ENCODE measurements around the gene KIAA1671.

Gene KIAA1671

DNA sequence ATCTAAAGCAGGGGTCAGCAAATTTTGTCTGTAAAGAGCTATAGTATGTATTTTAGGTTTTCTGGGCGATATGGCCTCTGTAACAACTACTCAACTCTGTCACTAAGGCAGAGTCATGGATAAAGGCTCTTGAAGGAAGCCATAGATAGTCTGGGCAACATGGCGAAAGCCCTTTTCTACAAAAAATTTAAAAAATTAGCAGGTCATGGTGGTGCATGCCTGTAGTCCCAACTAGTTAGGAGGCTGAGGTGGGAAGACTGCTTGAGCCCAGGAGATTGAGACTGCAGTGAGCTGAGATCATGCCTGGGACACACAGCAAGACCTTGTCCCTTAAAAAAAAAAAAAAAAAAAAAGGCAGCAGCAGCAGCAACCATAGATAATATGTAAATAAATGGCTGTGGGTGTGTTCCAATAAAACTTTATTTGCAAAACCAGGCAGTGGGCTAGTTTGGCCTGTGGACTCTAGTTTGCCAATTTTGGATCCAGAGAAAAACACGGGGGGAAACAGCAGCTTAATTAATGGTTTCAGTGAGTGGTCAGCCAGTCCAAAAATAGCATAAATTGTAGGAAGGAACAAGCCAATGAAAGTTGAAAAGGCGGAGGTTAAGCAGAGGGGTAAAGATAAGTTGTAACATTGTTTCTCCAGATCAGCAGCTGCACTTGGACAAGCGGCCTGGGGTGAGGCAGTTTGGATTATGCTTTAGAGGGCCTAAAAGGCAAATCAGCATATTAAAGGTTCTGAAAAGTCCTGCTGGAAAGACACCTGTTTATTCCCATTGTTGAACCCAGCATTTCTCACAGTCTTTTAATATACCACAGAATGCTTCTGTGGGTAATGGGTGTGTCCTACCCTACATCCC, 62.6 kb downstream of the KIAA1671 start:
- no peak for DNase-seq (ENCODE audit: low read depth in 2 of 2)

DNA sequence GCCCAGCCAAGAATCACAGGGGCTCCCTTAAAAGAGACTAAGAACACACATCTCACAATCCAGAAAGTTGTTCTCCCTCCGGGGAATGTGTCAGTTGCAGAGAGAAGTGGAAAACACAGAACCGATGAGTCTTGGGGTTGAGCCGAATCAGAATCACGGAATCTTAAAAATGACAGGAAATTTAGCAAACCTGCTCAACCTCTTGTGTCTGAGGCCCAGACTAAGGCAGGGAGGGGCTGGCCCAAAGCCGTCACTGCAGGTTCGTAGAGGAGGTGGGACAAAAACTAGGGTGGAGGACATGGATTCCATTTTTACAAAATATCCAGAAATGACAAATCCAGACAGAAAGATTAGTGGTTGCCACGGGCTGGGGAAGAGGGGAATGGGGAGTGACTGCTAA, 63.8 kb downstream of the KIAA1671 start:
- DNase-seq (ENCODE audit: low read depth in 2 of 2): no peak

DNA sequence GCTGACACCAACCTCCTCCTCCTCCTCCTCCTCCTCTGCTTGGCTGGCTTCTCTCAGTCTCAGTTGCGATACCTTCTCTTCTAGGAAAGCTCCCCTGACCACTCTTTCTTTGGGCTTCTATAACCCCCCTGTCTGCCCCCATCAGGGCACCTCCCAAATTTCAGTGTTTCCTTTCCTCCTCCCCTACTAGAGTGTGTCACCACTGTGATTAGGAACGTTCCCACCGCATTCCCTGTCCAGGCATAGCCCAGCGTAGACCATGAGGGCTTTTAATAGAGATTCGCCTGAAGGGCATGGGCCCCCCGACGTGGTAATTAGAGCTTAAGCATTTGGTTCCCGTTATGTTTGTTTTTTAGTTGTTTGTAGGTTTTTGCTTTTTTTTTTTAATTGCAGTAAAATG, 65.5 kb downstream of the KIAA1671 start:
- no peak for DNase-seq (ENCODE audit: low read depth in 2 of 2)

DNA sequence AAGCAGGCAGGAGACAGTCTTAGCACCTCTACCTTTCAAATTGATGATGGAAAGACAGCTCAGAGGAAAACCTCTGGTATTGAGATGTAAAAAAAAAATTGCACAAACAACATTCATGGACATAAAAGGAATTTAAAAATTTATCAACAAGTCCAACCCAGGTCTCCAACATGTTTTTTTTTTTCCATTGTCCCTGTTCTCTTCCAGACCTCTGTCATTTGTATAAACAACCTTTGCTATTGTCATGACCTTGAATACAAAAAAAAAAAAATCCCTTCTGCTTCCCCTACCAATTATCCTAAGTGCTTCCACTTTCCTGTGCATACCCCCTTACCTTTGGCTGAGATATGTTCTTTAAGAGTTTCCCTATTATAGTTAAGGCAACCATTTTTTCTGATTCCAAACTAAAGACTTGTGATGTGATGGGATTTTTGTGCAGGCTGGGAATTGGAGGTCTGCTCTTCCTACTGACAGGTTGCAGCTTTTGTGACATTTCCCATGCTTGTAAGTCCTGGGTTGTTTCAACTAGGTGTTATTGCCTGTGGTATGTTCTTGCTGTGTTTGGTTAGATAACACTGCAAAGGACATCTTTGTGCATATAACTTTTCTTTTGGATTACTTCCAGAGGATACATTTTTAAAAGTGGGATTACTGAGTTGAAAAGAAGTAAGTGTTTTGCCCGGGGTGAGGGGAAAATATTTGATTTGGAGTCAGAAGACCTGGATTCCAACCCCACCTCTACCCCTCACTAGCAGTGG, 67.1 kb downstream of the KIAA1671 start:
- no peak for DNase-seq (ENCODE audit: low read depth in 2 of 2)

DNA sequence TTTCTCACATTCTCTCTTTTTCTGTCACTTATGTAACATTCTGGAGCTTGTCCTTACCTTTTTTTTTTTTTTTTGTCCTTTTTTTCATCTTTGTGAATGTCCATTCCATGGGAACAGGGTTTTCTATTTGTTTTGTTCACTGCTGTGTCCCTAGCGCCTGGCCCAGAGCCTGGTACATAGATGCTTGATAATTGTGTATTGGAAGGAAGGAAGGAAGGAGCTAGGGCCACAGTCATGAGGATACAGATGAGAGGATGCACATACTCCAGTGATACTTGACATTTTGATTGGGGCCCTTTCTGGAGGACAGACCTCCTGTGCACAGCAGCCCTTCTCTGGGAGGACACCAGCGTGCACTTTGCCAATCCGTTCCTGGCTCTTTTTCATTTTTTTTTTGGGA, 68.9 kb downstream of the KIAA1671 start:
- DNase-seq (ENCODE audit: low read depth in 2 of 2): no peak

DNA sequence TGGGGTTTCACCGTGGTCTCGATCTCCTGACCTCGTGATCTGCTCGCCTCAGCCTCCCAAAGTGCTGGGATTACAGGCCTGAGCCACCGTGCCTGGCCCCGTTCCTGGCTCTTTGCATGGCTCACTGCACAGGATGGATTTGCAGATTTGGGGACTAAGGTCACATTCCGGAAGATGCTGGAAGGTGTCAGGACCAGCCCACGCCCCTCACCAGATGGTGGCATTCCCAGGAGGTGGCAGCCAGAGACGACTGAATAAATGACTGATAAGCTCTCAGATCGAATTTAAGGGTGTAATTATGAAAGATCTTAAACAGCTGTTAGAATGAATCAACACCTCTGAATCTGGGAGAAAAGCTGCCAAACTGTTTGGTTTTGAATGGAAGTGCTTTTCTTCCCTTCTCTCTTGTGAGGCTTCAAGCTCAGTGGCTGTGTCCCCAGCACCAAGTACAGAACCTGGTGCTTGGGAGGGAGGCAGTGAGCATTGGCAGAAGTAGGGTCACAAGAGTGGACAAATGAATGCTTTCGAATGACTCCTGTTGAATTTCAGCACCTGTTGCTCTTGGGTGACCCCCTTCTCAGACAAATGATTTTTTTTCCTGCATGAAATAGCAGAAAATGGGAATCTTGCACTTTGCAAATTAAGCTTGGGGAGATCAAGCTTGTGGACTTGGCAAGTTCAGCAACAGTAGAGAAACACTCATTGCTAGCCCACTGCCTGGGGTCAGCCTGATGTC, 69.6 kb downstream of the KIAA1671 start:
- DNase-seq (ENCODE audit: low read depth in 2 of 2): no peak

DNA sequence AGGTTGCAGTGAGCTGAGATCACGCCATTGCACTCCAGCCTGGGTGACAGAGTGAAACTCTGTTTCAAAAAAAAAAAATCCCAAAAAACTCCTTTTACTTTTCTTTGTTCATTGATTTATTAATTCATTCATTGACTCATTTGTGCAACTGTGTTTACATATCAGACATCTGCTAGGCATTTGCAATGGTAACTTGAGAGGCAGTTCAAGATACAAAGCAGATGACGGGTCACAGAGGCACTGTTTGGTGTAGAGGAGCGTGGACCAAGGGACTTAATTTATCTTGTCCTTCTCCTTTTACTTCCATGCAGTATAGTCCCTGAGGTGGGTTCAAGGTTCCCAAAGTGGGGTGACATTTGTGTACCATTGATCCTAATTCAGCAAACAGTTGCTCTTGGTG, 71.4 kb downstream of the KIAA1671 start:
- no peak for DNase-seq (ENCODE audit: low read depth in 2 of 2)

DNA sequence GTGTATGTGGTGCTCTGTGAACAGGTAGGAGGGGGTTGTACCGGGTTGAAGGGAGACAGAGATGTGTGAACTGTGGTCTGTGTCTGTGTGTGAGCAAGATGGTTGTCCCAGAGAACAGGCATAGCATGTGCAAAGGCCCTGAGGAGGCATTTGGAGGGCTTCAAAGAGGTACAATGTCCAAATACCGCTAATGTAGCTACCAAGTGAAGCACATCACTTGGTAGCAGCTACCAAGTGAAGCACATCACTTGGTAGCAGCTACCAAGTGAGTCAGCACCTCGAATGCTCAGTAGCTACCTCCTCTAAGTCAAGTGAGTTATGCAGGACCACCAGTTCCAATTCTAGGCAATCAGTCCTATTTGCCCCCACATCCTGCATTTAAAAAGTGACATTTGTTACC, 72.4 kb downstream of the KIAA1671 start:
- no peak for DNase-seq (ENCODE audit: low read depth in 2 of 2)

DNA sequence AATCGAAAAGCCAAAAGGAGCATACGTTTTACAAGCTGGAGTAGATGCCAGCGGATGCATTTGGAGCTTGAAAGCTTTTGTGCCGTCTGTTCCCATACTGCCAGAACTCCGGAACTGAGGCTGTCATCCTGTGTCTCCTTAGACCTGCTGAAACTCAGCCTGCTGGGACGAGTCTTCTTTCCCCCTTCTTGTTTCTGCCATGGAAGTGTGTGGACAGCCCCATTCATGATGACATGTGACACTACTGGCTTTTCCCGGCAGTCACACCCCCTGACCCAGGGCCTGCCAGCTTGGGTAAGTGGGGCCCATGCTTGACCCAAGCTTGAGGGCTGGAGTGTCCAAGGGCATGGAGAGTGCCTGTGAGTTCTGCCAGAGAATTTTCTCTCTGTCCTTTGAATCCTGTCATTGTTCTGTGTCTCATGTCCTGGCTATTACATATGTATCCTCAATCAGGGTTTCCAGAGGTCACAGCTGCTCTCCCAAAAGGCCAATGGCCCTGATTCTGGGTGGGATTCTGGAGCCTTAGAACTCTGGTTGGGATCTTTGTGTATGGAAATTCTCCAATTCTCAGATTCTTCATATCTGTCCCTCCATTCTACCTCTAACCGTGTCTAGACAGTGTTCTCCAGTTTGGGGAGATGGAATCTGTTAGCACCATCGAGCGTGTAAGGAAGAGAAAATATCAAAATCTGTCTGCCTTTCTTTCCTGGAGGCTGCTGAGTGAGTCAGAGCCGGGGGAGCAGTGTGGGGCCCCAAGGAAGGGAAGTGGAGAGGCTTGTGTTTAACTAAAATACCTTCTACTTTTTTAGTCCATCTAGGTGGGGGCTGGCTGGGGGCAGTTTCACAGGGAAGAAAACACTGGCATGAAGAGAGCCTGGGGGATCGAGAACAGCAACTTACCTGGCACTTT, 73.2 kb downstream of the KIAA1671 start:
- no peak for DNase-seq (ENCODE audit: low read depth in 2 of 2)

DNA sequence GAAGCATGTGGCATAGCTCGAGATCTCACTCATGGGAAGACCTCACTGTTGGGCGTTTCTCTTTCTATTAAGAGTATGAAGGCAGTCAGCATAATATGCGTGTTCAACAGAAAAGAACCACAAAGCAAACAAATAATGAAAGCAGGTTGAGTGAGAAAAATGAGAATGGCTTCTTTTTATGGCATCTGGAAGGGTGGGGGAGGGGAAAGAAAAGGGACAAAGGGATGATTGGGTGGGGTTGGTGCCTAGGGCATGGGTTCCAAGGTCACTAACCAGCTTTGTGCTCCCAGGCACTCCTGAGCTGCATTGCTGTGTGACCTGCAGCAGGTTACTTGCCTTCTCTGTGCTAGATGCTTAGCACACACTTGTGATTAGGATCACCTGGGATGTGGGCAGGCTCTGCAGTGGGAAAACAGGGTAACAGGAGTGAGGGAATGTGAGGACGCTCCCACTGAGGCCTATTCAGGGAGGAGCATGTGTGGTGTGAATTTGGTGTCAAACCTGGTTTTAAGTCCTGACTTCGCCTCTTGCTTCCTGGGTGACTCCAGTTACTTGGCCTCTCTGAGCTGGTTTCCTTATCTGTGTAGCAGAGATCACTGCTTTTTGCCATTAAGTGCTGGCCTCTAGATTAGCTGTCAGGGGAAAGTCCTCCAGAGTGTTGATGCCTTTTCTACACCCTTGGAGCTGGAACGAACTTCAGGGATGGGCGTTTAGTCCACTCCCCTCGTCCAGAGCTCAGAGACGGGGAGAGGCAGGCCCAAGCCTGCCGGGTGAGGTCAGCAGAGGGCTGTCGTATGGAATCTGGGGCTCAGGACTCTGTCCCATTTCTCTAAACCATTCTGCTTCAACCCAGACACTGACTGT, 74.8 kb downstream of the KIAA1671 start:
- DNase-seq (ENCODE audit: low read depth in 2 of 2): no peak

DNA sequence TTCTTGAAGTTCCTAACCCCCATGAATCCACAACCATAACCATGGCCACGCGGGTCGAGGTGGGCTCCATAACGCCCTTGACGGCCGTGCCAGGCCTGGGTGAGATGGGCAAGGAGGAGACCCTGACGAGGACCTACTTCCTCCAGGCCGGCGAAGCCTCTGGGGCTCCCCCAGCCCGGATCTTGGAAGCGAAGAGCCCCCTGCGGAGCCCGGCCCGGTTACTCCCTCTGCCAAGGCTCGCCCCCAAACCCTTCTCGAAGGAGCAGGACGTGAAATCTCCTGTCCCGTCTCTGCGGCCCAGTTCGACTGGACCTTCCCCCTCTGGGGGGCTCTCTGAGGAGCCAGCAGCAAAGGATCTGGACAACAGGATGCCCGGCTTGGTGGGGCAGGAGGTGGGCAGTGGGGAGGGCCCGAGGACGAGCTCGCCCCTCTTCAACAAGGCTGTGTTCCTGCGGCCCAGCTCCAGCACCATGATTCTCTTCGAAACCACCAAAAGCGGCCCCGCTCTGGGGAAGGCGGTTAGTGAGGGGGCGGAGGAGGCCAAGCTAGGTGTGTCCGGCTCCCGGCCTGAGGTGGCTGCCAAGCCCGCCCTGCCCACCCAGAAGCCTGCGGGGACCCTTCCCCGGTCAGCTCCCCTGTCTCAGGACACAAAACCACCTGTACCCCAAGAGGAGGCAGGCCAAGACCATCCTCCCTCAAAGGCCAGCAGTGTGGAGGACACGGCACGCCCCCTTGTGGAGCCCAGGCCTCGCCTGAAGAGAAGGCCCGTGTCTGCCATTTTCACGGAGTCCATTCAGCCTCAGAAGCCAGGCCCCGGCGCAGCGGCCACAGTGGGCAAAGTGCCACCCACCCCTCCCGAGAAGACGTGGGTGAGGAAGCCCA, 75.7 kb downstream of the KIAA1671 start:
- DNase-seq (ENCODE audit: low read depth in 2 of 2): no peak

DNA sequence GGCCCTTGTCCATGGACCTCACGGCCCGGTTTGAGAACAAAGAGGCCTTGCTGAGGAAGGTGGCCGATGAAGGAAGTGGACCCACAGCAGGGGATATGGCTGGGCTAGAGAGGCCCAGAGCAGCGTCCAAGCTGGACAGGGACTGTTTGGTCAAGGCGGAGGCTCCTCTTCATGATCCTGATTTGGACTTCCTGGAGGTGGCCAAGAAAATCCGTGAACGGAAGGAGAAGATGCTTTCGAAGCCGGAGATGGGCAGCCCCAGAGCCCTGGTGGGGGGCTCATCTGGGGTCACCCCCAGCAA, 76.3 kb downstream of the KIAA1671 start:
- no peak for DNase-seq (ENCODE audit: low read depth in 2 of 2)

DNA sequence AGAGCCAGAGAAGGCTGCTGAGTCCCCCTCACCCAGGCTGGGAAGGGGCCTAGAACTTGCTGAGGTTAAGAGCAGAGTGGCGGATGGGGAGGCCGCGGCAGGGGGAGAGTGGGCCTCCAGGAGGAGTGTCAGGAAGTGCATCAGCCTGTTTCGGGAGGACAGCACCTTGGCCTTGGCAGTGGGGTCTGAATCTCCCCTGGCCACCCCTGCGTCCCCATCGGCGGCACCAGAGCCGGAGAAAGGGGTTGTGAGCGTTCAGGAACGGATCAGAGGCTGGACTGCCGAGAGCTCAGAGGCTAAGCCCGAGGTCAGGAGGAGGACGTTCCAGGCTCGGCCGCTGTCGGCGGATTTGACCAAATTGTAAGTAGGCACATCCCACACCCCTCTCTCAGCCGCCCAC, 76.7 kb downstream of the KIAA1671 start:
- no peak for DNase-seq (ENCODE audit: low read depth in 2 of 2)

DNA sequence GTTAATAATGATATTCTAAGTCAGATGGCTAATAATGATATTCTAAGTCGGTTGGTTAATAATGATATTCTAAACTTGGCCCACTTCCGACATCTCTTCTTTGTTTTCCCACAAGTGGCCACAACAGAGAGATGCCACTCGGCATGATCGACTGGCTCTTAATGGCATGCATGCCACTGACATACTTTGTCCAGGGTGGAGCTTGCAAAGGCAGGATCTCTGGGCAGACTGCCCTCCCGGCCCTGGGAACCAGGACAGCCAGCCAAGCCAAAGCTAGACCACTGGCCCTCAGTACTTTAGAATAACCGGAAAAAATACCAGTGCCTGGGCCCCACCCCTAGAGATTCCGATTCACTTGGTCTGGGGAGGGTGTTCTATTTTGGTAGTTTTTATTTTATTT, 78.1 kb downstream of the KIAA1671 start:
- no peak for DNase-seq (ENCODE audit: low read depth in 2 of 2)

DNA sequence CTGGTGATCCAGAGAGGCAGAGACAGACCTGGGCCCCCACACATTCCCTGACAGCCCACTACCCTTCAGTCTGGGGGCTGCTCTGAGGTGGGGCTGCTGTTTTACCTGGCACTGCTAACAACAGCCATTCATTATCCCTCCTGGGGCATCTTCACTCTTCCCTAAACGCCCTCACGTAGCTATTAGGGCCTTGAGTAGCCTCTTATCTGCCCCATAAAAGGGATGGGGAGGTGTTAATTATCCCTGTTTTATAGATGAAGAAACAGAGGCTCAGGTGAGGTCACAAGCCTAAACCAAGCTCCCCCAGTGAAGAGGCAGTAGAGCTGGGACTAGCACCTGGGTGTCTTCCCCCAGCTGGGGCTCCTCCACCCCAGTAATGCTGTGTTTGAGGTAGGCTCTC, 79.5 kb downstream of the KIAA1671 start:
- DNase-seq (ENCODE audit: low read depth in 2 of 2): no peak

DNA sequence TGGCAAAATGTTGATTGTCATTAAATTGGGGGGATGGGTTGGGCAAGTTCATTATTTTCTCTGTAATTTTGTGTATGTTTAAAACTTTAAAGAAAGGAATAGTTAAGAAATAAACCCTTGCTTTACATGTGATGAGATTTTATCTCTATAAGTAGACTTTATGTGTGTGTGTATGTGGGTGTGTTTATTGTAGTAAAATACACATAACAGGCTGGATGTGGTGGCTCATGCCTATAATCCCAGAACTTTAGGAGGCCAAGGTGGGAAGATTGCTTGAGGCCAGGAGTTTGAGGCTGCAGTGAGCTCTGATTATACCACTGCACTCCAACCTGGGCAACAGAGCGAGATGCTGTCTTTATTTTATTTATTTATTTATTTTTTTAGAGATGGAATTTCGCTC, 83.2 kb downstream of the KIAA1671 start:
- DNase-seq (ENCODE audit: low read depth in 2 of 2): no peak

DNA sequence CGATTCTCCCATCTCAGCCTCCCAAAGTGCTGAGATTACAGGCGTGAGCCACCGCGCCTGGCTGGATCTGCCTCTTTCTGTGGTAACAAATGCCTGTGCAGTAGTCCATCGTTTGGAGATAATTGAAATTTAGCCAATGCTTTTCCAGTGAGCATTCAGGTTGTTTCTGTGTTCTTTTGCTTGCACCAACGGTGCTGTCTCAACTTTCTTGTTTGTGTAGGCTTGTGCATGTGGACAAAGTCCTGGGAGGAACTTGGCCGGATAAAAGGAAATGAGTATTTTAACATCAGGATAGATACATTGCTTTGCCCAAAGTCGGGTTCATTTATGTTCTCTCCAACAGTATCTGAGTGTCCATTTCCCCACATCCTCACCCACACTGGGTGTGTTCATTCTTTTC, 85.7 kb downstream of the KIAA1671 start:
- DNase-seq (ENCODE audit: low read depth in 2 of 2): no peak

DNA sequence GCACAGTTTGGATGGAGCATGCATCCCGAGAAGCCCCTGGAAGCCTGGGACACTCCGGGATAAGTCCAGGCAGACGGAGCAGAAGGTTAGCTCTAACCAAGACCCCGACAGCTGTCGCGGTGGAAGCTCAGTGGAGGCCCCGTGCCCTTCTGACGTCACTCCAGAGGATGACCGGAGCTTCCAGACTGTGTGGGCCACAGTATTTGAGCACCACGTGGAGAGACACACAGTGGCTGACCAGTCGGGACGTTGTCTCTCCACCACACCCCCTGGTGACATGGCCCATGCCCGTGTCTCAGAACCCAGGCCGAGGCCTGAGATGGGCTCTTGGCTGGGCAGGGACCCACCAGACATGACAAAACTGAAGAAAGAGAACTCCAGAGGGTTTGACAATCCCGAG, 86.3 kb downstream of the KIAA1671 start:
- no peak for DNase-seq (ENCODE audit: low read depth in 2 of 2)

DNA sequence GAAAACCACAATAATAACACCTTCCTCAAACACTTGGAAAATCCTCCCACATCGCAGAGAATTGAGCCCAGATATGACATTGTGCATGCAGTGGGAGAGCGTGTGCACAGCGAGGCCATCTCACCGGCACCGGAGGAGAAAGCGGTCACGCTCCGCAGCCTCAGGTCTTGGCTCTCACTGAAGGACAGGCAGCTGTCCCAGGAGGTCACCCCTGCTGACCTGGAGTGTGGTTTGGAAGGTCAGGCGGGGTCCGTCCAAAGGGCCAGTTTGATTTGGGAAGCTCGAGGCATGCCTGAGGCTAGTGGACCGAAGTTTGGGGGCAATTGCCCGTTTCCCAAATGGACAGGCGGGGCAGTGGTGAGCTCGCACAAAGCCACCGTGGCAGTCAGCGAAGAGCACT, 86.7 kb downstream of the KIAA1671 start:
- DNase-seq (ENCODE audit: low read depth in 2 of 2): no peak

DNA sequence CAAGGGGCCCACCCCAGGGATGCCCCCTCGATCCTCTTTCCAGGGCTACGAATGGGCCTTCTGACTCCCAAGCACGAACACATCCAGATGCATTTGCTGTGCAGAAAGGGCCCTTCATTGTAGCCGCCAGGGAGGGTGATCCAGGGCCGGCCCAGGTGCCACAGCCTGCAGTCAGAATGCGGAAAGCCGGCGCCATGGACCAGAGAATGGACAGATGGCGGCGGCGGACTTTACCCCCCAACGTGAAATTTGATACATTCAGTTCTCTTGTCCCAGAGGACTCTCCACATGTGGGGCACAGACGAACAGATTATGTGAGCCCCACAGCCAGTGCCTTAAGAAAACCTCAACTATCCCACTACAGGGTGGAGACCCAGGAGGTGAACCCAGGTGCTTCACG, 87.2 kb downstream of the KIAA1671 start:
- no peak for DNase-seq (ENCODE audit: low read depth in 2 of 2)
